Neural crest cell (in vitro differentiated cells): ENCODE results near the gene COQ8B. TPM values are rescaled to one million over a fixed set of nuclear protein-coding genes. Genes with fewer than 3 reads are reported as not detected.

ENCODE experiments used
- DNase-seq: peaks from one replicate; pipeline ENCODE4 v3.0.0; 2021; ENCODE audit warnings: low read depth, mixed read lengths, low spot score
- H3K27ac Mint-ChIP-seq: one replicate; pipeline ENCODE4 v1.8.0; 2021; ENCODE audit warnings: mild to moderate bottlenecking, mixed read lengths; ENCODE audit not compliant: unreplicated experiment
- H3K27me3 Mint-ChIP-seq: 2 replicates; pipeline ENCODE4 v1.8.0; 2021; ENCODE audit warnings: low read depth, mild to moderate bottlenecking, mixed read lengths
- H3K36me3 Mint-ChIP-seq: 2 replicates; pipeline ENCODE4 v1.8.0; 2021; ENCODE audit warnings: low read depth, mild to moderate bottlenecking, mixed read lengths
- H3K4me1 Mint-ChIP-seq: 2 replicates; pipeline ENCODE4 v1.8.0; 2021; ENCODE audit warnings: mixed read lengths
- H3K4me3 Mint-ChIP-seq: one replicate; pipeline ENCODE4 v1.8.0; 2021; ENCODE audit warnings: mild to moderate bottlenecking, mixed read lengths
- H3K9me3 Mint-ChIP-seq: 2 replicates; pipeline ENCODE4 v1.8.0; 2021; ENCODE audit warnings: mixed read lengths
- CTCF ChIP-seq: fragments of 200-600 bp; sonication (generic); conservative IDR thresholded peaks from 2 replicates; pipeline ENCODE4 v1.5.0; 2021; ENCODE audit warnings: antibody characterized with exemption, mild to moderate bottlenecking
- total RNA-seq: library from RNA; stranded (reverse); gene quantifications from 2 replicates; pipeline ENCODE4 v1.2.1, GENCODE V29; 2021

COQ8B gene
- total RNA-seq, 1 donor from 2014 or later: 45.1 TPM

GRCh38 chr19:40700083-40700482 lies 16.6 kb downstream of the COQ8B start:
- peaks cover 11% of the 10 kb centered on the region for H3K36me3 Mint-ChIP-seq
- H3K27ac Mint-ChIP-seq: no peak overlapping the region
- TF ChIP-seq CTCF: no peak
- DNase-seq: no peak
- H3K9me3 Mint-ChIP-seq: no peaks in the 10 kb centered on the region
- no peaks in the 10 kb centered on the region for H3K27me3 Mint-ChIP-seq
- no peak overlapping the region for H3K4me3 Mint-ChIP-seq
- H3K4me1 Mint-ChIP-seq: peaks cover 6% of the 10 kb centered on the region

- Mint-ChIP-seq H3K27ac (no peak overlapping the region), H3K4me3 (no peak overlapping the region), H3K9me3 (no peaks in the 10 kb centered on the region), H3K4me1 (no peaks in the 10 kb centered on the region), H3K36me3 (peaks cover under 1% of the 10 kb centered on the region), H3K27me3 (no peaks in the 10 kb centered on the region)
- DNase-seq: no peak
- TF ChIP-seq CTCF: no peak
These were observed 19.7 kb downstream of the COQ8B start for GRCh38 chr19:40697007-40697406.

- Mint-ChIP-seq H3K4me1 (peaks cover under 1% of the 10 kb centered on the region), H3K4me3 (no peak overlapping the region), H3K27me3 (no peaks in the 10 kb centered on the region), H3K27ac (no peak overlapping the region), H3K36me3 (no peaks in the 10 kb centered on the region), H3K9me3 (no peaks in the 10 kb centered on the region)
- DNase-seq: no peak
- TF ChIP-seq CTCF: no peak
These were observed 20.8 kb downstream of the COQ8B start for GRCh38 chr19:40695881-40696280.

GRCh38 chr19:40693896-40694295 lies 22.8 kb downstream of the COQ8B start:
- Mint-ChIP-seq H3K27ac (no peak overlapping the region), H3K36me3 (no peaks in the 10 kb centered on the region), H3K4me3 (peak overlapping the region; percentile 57), H3K27me3 (peaks cover 2% of the 10 kb centered on the region), H3K4me1 (peaks cover 5% of the 10 kb centered on the region), H3K9me3 (no peaks in the 10 kb centered on the region)
- no peak for DNase-seq
- TF ChIP-seq CTCF: no peak

- H3K4me1 Mint-ChIP-seq: peaks cover 5% of the 10 kb centered on the region
- H3K9me3 Mint-ChIP-seq: no peaks in the 10 kb centered on the region
- H3K36me3 Mint-ChIP-seq: no peaks in the 10 kb centered on the region
- H3K27ac Mint-ChIP-seq: no peak overlapping the region
- H3K4me3 Mint-ChIP-seq: no peak overlapping the region
- peaks cover 2% of the 10 kb centered on the region for H3K27me3 Mint-ChIP-seq
- no peak for TF ChIP-seq CTCF
- no peak for DNase-seq
These were observed 23.4 kb downstream of the COQ8B start for GRCh38 chr19:40693150-40693788.
